GM12878 (cell line): ENCODE measurements around the gene USP4. TPM values are rescaled to one million over a fixed set of nuclear protein-coding genes. Genes with fewer than 3 reads are reported as not detected.

Experiments
- ATF7 ChIP-seq: fragments of 450-650 bp; IDR thresholded peaks from 2 replicates; pipeline ENCODE4 v1.6.1; 2016; ENCODE audit warnings: low read depth, mild to moderate bottlenecking
- CBX3 ChIP-seq: fragments of 200-600 bp; sonication (generic); IDR thresholded peaks from 2 replicates; pipeline ENCODE4 v1.6.1; 2016; ENCODE audit warnings: low read depth, borderline replicate concordance
- CHD2 ChIP-seq: IDR thresholded peaks from 2 replicates; pipeline ENCODE4 v1.6.1; 2011; ENCODE audit warnings: low read depth, low read length, improper control_type of control experiment, borderline replicate concordance
- HDAC6 ChIP-seq: fragments of 200-600 bp; sonication (generic); IDR thresholded peaks from one replicate; pipeline ENCODE4 v1.8.0; 2017; ENCODE audit warnings: antibody characterized with exemption; ENCODE audit not compliant: unreplicated experiment
- MYC ChIP-seq: IDR thresholded peaks from 2 replicates; pipeline ENCODE4 v1.6.1; 2011; ENCODE audit warnings: mild to moderate bottlenecking, low read length, moderate library complexity, inconsistent platforms; ENCODE audit not compliant: insufficient read depth, insufficient replicate concordance, insufficient read length, severe bottlenecking
- NFYA ChIP-seq: IDR thresholded peaks from 2 replicates; pipeline ENCODE4 v1.6.1; 2011; ENCODE audit warnings: low read depth, mild to moderate bottlenecking, low read length, improper control_type of control experiment, borderline replicate concordance
- PAX8 ChIP-seq: fragments of 450-650 bp; IDR thresholded peaks from 2 replicates; pipeline ENCODE4 v1.6.1; 2017; ENCODE audit warnings: mild to moderate bottlenecking, moderate library complexity
- SUZ12 ChIP-seq: fragments of 200-600 bp; sonication (generic); IDR thresholded peaks from one replicate; pipeline ENCODE4 v1.6.1; 2018; ENCODE audit warnings: antibody characterized with exemption, mild to moderate bottlenecking; ENCODE audit not compliant: unreplicated experiment
- ZNF24 ChIP-seq: fragments of 450-650 bp; IDR thresholded peaks from 2 replicates; pipeline ENCODE4 v1.6.1; 2017; ENCODE audit warnings: antibody characterized with exemption, mild to moderate bottlenecking
- ZNF274 ChIP-seq: IDR thresholded peaks from one replicate; pipeline ENCODE4 v1.8.0; 2011; ENCODE audit not compliant: insufficient read length, insufficient read depth
- polyA plus RNA-seq, 11 experiments: library from polyadenylated mRNA; depleted of rRNA in 4 of 11; unstranded in 6 of 11; stranded (reverse) in 5 of 11; fragments of >200 nt; fragmentation: Nextera tagmentation in 4 of 11; fragmentation: Illumina TruSeq in 1 of 11; extraction: Ambion mirVana in 4 of 11; extraction: Trizol in 1 of 11; gene quantifications; 1 replicate in 1 of 11; 2 replicates in 10 of 11; pipeline versions ENCODE4 v1.2.1 to v1.2.3, GENCODE V29; 2011 to 2016; ENCODE audit warnings: inconsistent platforms in 2 of 11, missing spikeins in 2 of 11, low read depth in 1 of 11
- total RNA-seq, 4 experiments: library from RNA; depleted of rRNA in 3 of 4; stranded (reverse); fragments of >200 nt in 3 of 4; fragmentation: Illumina TruSeq in 1 of 4; extraction: Trizol in 1 of 4; gene quantifications; 2 replicates each; pipeline versions ENCODE4 v1.2.1 to v1.2.3, GENCODE V29; 2013 to 2021
- TF ChIP-seq, protein P1 (sequence below): fragments of 450-650 bp; IDR thresholded peaks from 2 replicates; pipeline ENCODE4 v1.6.1; 2018; ENCODE audit warnings: borderline replicate concordance, mild to moderate bottlenecking; ENCODE audit not compliant: partially characterized antibody
- TF ChIP-seq, protein P2 (sequence below): fragments of 450-650 bp; IDR thresholded peaks from 2 replicates; pipeline ENCODE4 v1.6.1; 2017; ENCODE audit warnings: mild to moderate bottlenecking, moderate library complexity
- TF ChIP-seq, protein P3 (sequence below): IDR thresholded peaks from 2 replicates; pipeline ENCODE4 v1.6.1; 2012; ENCODE audit warnings: mild to moderate bottlenecking, low read depth, low read length
- TF ChIP-seq, protein P4 (sequence below): fragments of 450-650 bp; IDR thresholded peaks from 2 replicates; pipeline ENCODE4 v1.6.1; 2016; ENCODE audit warnings: mild to moderate bottlenecking, moderate library complexity, borderline replicate concordance

The USP4 gene
- total and polyA plus RNA-seq, 10 of the 15 experiments (the other 5 are each of a cell fraction or from before 2014, with no cell fraction given): 26.5 to 77.1 (median 66.0) TPM

DNA sequence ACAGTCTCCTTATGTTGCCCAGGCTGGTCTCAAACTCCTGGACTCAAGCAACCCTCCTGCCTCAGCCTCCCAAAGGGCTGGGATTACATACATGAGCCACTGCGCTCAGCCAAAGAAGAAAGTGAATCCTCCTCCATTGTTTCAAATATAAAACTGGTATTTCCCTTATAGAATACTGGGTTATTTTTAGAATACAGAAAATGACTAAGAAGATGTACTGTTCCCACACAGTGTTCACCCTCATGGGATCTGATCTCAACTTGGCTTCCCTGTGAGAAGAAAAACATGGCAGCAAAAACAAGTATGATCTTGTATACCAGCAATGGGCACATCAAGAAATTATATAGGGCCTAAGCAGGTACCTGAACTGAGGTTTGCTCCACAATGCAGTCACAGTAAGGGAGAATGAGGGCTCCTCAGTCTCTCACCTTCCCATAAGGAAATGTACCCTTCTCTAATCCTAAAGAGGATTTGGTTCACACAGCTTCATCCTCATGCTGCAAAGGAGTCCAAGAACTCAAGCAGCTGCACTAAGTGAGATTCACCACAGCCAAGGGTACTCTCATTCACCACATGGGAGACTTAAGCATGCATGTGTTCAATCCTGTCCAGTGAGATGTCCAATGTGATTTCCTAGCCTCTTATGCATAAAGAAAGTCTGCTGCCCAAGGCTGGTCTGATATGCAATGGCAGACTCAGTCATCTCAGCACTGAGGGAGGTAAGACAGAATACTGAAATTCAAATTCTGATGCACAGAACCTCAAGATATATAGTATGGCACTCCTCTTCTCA lies 25.8 kb downstream of the USP4 start (continued):
- TF ChIP-seq MYC (no peak), ATF7 (peak; percentile 21; the same call in 1 of the 2 replicates), PAX8 (no peak), CBX3 (no peak), SUZ12 (no peak), ZNF24 (no peak), HDAC6 (no peak), ZNF274 (no peak), NFYA (no peak), CHD2 (no peak)
- TF ChIP-seq, protein P1, sequence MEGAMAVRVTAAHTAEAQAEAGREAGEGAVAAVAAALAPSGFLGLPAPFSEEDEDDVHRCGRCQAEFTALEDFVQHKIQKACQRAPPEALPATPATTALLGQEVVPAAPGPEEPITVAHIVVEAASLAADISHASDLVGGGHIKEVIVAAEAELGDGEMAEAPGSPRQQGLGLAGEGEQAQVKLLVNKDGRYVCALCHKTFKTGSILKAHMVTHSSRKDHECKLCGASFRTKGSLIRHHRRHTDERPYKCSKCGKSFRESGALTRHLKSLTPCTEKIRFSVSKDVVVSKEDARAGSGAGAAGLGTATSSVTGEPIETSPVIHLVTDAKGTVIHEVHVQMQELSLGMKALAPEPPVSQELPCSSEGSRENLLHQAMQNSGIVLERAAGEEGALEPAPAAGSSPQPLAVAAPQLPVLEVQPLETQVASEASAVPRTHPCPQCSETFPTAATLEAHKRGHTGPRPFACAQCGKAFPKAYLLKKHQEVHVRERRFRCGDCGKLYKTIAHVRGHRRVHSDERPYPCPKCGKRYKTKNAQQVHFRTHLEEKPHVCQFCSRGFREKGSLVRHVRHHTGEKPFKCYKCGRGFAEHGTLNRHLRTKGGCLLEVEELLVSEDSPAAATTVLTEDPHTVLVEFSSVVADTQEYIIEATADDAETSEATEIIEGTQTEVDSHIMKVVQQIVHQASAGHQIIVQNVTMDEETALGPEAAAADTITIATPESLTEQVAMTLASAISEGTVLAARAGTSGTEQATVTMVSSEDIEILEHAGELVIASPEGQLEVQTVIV: no peak
- TF ChIP-seq, protein P2, sequence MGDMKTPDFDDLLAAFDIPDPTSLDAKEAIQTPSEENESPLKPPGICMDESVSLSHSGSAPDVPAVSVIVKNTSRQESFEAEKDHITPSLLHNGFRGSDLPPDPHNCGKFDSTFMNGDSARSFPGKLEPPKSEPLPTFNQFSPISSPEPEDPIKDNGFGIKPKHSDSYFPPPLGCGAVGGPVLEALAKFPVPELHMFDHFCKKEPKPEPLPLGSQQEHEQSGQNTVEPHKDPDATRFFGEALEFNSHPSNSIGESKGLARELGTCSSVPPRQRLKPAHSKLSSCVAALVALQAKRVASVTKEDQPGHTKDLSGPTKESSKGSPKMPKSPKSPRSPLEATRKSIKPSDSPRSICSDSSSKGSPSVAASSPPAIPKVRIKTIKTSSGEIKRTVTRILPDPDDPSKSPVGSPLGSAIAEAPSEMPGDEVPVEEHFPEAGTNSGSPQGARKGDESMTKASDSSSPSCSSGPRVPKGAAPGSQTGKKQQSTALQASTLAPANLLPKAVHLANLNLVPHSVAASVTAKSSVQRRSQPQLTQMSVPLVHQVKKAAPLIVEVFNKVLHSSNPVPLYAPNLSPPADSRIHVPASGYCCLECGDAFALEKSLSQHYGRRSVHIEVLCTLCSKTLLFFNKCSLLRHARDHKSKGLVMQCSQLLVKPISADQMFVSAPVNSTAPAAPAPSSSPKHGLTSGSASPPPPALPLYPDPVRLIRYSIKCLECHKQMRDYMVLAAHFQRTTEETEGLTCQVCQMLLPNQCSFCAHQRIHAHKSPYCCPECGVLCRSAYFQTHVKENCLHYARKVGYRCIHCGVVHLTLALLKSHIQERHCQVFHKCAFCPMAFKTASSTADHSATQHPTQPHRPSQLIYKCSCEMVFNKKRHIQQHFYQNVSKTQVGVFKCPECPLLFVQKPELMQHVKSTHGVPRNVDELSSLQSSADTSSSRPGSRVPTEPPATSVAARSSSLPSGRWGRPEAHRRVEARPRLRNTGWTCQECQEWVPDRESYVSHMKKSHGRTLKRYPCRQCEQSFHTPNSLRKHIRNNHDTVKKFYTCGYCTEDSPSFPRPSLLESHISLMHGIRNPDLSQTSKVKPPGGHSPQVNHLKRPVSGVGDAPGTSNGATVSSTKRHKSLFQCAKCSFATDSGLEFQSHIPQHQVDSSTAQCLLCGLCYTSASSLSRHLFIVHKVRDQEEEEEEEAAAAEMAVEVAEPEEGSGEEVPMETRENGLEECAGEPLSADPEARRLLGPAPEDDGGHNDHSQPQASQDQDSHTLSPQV: peak; percentile 92
- TF ChIP-seq, protein P3, sequence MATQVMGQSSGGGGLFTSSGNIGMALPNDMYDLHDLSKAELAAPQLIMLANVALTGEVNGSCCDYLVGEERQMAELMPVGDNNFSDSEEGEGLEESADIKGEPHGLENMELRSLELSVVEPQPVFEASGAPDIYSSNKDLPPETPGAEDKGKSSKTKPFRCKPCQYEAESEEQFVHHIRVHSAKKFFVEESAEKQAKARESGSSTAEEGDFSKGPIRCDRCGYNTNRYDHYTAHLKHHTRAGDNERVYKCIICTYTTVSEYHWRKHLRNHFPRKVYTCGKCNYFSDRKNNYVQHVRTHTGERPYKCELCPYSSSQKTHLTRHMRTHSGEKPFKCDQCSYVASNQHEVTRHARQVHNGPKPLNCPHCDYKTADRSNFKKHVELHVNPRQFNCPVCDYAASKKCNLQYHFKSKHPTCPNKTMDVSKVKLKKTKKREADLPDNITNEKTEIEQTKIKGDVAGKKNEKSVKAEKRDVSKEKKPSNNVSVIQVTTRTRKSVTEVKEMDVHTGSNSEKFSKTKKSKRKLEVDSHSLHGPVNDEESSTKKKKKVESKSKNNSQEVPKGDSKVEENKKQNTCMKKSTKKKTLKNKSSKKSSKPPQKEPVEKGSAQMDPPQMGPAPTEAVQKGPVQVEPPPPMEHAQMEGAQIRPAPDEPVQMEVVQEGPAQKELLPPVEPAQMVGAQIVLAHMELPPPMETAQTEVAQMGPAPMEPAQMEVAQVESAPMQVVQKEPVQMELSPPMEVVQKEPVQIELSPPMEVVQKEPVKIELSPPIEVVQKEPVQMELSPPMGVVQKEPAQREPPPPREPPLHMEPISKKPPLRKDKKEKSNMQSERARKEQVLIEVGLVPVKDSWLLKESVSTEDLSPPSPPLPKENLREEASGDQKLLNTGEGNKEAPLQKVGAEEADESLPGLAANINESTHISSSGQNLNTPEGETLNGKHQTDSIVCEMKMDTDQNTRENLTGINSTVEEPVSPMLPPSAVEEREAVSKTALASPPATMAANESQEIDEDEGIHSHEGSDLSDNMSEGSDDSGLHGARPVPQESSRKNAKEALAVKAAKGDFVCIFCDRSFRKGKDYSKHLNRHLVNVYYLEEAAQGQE: no peak
- TF ChIP-seq, protein P4, sequence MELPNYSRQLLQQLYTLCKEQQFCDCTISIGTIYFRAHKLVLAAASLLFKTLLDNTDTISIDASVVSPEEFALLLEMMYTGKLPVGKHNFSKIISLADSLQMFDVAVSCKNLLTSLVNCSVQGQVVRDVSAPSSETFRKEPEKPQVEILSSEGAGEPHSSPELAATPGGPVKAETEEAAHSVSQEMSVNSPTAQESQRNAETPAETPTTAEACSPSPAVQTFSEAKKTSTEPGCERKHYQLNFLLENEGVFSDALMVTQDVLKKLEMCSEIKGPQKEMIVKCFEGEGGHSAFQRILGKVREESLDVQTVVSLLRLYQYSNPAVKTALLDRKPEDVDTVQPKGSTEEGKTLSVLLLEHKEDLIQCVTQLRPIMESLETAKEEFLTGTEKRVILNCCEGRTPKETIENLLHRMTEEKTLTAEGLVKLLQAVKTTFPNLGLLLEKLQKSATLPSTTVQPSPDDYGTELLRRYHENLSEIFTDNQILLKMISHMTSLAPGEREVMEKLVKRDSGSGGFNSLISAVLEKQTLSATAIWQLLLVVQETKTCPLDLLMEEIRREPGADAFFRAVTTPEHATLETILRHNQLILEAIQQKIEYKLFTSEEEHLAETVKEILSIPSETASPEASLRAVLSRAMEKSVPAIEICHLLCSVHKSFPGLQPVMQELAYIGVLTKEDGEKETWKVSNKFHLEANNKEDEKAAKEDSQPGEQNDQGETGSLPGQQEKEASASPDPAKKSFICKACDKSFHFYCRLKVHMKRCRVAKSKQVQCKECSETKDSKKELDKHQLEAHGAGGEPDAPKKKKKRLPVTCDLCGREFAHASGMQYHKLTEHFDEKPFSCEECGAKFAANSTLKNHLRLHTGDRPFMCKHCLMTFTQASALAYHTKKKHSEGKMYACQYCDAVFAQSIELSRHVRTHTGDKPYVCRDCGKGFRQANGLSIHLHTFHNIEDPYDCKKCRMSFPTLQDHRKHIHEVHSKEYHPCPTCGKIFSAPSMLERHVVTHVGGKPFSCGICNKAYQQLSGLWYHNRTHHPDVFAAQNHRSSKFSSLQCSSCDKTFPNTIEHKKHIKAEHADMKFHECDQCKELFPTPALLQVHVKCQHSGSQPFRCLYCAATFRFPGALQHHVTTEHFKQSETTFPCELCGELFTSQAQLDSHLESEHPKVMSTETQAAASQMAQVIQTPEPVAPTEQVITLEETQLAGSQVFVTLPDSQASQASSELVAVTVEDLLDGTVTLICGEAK: no peak
